ENCODE data around the gene SARDH.
"Not testable (repeated sequence)": the region's sequence is repeated elsewhere in the genome, so short reads cannot be mapped to it uniquely, and the experiment has no call there.

Gene SARDH

DNA sequence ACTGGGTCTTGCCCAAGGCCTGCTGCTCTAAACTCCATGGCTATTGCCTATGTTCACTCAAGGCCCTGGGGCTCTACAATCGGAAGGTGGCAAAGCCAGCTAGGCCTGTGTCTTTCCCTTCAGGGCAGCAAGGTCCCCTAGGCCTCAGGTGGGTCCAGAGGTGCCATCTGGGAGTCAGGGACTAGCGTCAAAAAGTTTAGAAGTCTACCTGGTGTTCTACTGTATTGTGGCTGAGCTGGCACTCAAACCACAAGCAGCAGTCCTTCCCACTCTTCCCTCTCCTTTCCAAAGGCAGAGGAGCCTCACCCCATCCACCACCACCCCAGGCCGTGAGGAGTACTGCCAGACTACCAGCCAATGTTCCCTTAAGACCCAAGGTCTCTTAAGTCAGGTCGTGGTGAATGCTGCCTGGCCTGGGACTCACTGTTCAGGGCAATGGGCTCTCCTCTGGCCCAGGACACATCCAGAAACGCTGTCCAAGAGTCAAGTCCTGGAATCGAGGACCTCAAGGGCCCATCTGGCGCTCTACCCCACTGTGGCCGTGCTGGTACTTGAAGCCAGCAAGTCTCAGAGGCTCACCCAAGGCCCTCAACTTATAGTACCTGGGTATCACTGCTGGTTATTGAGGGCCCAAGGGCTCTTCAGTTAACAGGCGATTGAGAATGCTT, 13.0 kb upstream of the SARDH start:
- Histone ChIP-seq H3K4me2 (ENCODE audit: low read length) (no peak overlapping the region), H3K27ac (ENCODE audit: low read depth, low read length) (no peak overlapping the region), H3K27me3 (ENCODE audit: control insufficient read depth, low read length) (peaks cover 19% of the 10 kb centered on the region), H3K4me1 (ENCODE audit: control insufficient read depth, low read length) (no peaks in the 10 kb centered on the region), H3K9me2 (replicated peaks; ENCODE audit: control insufficient read depth, low read length) (no peaks in the 10 kb centered on the region), H3F3A (ENCODE audit: control insufficient read depth, insufficient read depth) (no peaks in the 10 kb centered on the region), H3K36me3 (ENCODE audit: control insufficient read depth, low read length) (no peaks in the 10 kb centered on the region), H3K4me3 (ENCODE audit: low read length) (no peak overlapping the region), H3K79me2 (ENCODE audit: control insufficient read depth, low read length) (no peaks in the 10 kb centered on the region), H4K20me1 (ENCODE audit: control insufficient read depth, insufficient read depth, low read depth, low read length) (no peaks in the 10 kb centered on the region), H3K9me3 (ENCODE audit: control insufficient read depth, insufficient read depth, low read length) (no peaks in the 10 kb centered on the region)
- TF ChIP-seq EZH2phosphoT487 (IDR thresholded peaks at IDR 0.05; ENCODE audit: borderline replicate concordance, low read length) (no peak), CTCF (IDR thresholded peaks at IDR 0.05; ENCODE audit: low read depth, low read length, poor library complexity, severe bottlenecking) (no peak)

DNA sequence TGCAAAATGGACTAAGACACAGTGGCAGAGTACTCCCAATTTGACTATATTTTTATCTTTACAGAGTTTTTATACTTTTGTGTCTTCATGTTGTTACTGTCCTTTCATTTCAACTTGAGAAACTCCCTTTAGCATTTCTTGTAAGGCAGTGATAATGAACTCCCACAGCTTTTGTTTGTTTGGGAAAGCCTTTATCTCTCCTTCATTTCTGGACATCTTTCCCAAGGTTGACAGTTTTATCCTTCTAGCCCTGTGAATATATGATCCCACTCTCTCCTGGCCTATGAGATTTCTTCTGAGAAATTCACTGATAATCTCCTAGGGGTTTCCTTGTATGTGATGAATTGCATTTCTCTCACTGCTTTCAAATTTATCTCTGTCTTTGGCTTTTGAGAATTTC, 9.2 kb upstream of the SARDH start:
- Histone ChIP-seq H3K27ac (ENCODE audit: low read depth, low read length) (no peak overlapping the region), H3K4me3 (ENCODE audit: low read length) (no peak overlapping the region), H3K36me3 (ENCODE audit: control insufficient read depth, low read length) (no peaks in the 10 kb centered on the region), H4K20me1 (ENCODE audit: control insufficient read depth, insufficient read depth, low read depth, low read length) (no peaks in the 10 kb centered on the region), H3K4me1 (ENCODE audit: control insufficient read depth, low read length) (no peaks in the 10 kb centered on the region), H3K9me2 (replicated peaks; ENCODE audit: control insufficient read depth, low read length) (no peaks in the 10 kb centered on the region), H3K4me2 (ENCODE audit: low read length) (no peak overlapping the region), H3F3A (ENCODE audit: control insufficient read depth, insufficient read depth) (peaks cover 3% of the 10 kb centered on the region; the same call in 1 of the 2 replicates), H3K79me2 (ENCODE audit: control insufficient read depth, low read length) (no peaks in the 10 kb centered on the region), H3K27me3 (ENCODE audit: control insufficient read depth, low read length) (peaks cover 17% of the 10 kb centered on the region), H3K9me3 (ENCODE audit: control insufficient read depth, insufficient read depth, low read length) (no peaks in the 10 kb centered on the region)
- TF ChIP-seq EZH2phosphoT487 (IDR thresholded peaks at IDR 0.05; ENCODE audit: borderline replicate concordance, low read length) (no peak), CTCF (IDR thresholded peaks at IDR 0.05; ENCODE audit: low read depth, low read length, poor library complexity, severe bottlenecking) (no peak)

DNA sequence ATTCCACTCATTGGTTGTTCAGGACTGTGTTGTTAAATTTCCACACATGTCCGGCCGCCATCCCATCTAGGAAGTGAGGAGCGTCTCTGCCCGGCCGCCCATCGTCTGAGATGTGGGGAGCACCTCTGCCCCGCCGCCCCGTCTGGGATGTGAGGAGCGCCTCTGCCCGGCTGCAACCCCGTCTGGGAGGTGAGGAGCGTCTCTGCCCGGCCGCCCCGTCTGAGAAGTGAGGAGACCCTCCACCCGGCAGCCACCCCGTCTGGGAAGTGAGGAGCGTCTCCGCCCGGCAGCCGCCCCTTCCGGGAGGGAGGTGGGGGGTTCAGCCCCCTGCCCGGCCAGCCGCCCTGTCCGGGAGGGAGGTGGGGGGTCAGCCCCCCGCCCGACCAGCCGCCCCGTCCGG, 6.4 kb upstream of the SARDH start:
- not testable (repeated sequence) for H3K4me1 ChIP-seq (ENCODE audit: control insufficient read depth, low read length); H3K9me3 ChIP-seq (ENCODE audit: control insufficient read depth, insufficient read depth, low read length); H3K4me3 ChIP-seq (ENCODE audit: low read length); H3K79me2 ChIP-seq (ENCODE audit: control insufficient read depth, low read length); H3K27ac ChIP-seq (ENCODE audit: low read depth, low read length); H3K9me2 ChIP-seq (replicated peaks; ENCODE audit: control insufficient read depth, low read length); H4K20me1 ChIP-seq (ENCODE audit: control insufficient read depth, insufficient read depth, low read depth, low read length); H3K4me2 ChIP-seq (ENCODE audit: low read length); H3F3A ChIP-seq (ENCODE audit: control insufficient read depth, insufficient read depth); H3K36me3 ChIP-seq (ENCODE audit: control insufficient read depth, low read length)
- H3K27me3 ChIP-seq (ENCODE audit: control insufficient read depth, low read length): peaks cover 18% of the 10 kb centered on the region

DNA sequence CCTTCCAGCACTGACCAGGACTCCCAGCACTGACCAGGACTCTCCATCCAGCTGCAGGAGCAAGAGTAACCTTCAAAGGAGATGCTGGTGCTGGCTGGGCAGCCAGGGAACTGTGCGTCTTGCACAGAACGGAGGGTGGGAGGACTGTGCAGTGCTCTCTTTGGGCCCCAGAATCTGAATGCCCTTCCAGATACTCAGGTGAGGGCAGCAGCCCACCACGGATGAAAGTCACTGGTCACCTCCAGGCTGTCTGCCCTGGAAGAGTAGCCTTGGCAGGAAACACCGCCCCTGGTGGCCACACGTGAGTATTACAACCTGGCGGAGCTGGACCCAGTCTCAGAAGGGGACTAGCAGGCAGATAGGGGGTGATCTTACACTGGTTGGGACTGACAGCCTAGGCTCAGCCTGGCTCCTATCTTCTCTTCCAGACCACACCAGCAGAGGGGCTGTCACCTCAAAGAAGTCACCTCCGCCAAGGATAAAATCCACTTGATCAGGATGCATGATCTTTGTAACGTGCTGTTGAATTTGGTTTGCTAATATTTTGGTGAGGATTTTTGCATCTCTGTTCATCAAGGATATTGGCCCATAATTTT, 4.8 kb upstream of the SARDH start:
- 0 out of 2 replicates have a peak, but pooled peaks cover under 1% of the 10 kb centered on the region for H4K20me1 ChIP-seq (ENCODE audit: control insufficient read depth, insufficient read depth, low read depth, low read length)
- no peak overlapping the region for H3K4me3 ChIP-seq (ENCODE audit: low read length)
- no peak overlapping the region for H3K4me2 ChIP-seq (ENCODE audit: low read length)
- TF ChIP-seq CTCF (IDR thresholded peaks at IDR 0.05; ENCODE audit: low read depth, low read length, poor library complexity, severe bottlenecking): peak; percentile 99
- TF ChIP-seq EZH2phosphoT487 (IDR thresholded peaks at IDR 0.05; ENCODE audit: borderline replicate concordance, low read length): no peak
- no peaks in the 10 kb centered on the region for H3K79me2 ChIP-seq (ENCODE audit: control insufficient read depth, low read length)
- H3K9me3 ChIP-seq (ENCODE audit: control insufficient read depth, insufficient read depth, low read length): no peaks in the 10 kb centered on the region
- peaks cover 7% of the 10 kb centered on the region for H3K4me1 ChIP-seq (ENCODE audit: control insufficient read depth, low read length)
- H3K36me3 ChIP-seq (ENCODE audit: control insufficient read depth, low read length): no peaks in the 10 kb centered on the region
- no peak overlapping the region for H3K27ac ChIP-seq (ENCODE audit: low read depth, low read length)
- H3K9me2 ChIP-seq (replicated peaks; ENCODE audit: control insufficient read depth, low read length): no peaks in the 10 kb centered on the region
- peaks cover 3% of the 10 kb centered on the region; the same call in 1 of the 2 replicates for H3F3A ChIP-seq (ENCODE audit: control insufficient read depth, insufficient read depth)
- peaks cover 20% of the 10 kb centered on the region; the same call in 1 of the 2 replicates for H3K27me3 ChIP-seq (ENCODE audit: control insufficient read depth, low read length)
